Activated T-helper 1 cell treated with anti-CD3 and anti-CD28 coated beads, Interleukin-12 subunit alpha, Interleukin-12 subunit beta, Interleukin-2, Interleukin-4 antibody, amounts not matched to agents 30 ng/mL and 10 ng/mL and 1 ng/mL, durations not matched to agents 14 hours and 24 hours and 36 hours (primary cell): ENCODE measurements around the gene GHITM. TPM values are rescaled to one million over a fixed set of nuclear protein-coding genes. Genes with fewer than 3 reads are reported as not detected.

Experiments
- DNase-seq: peaks from one replicate; pipeline ENCODE4 v3.0.0; 2021; ENCODE audit warnings: low spot score
- H3K27ac Mint-ChIP-seq: one replicate; pipeline ENCODE4 v1.8.0; 2021; ENCODE audit warnings: mild to moderate bottlenecking, mixed read lengths
- H3K27me3 Mint-ChIP-seq: one replicate; pipeline ENCODE4 v1.8.0; 2022; ENCODE audit warnings: mild to moderate bottlenecking, moderate library complexity, mixed read lengths; ENCODE audit not compliant: insufficient read depth
- H3K36me3 Mint-ChIP-seq: one replicate; pipeline ENCODE4 v1.8.0; 2021; ENCODE audit warnings: low read depth, mixed read lengths
- H3K4me1 Mint-ChIP-seq: one replicate; pipeline ENCODE4 v1.8.0; 2021; ENCODE audit warnings: low read depth, mixed read lengths
- H3K4me3 Mint-ChIP-seq: one replicate; pipeline ENCODE4 v1.8.0; 2021; ENCODE audit warnings: mild to moderate bottlenecking, moderate library complexity, mixed read lengths
- H3K9me3 Mint-ChIP-seq: one replicate; pipeline ENCODE4 v1.8.0; 2021; ENCODE audit warnings: mixed read lengths
- intact Hi-C: fragments of 100-400 bp; cut with micrococcal nuclease; formaldehyde crosslinking; loops from one replicate; pipeline ENCODE4 v1.15.1; 2024
- total RNA-seq: library from RNA; stranded (reverse); gene quantifications from 2 replicates; pipeline ENCODE4 v1.2.3, GENCODE V29; 2022

GHITM gene
- total RNA-seq, 1 donor from 2014 or later, result 140 TPM

GRCh38 chr10:84200537-84201243 is 61.4 kb downstream of the GHITM start:
- Mint-ChIP-seq H3K36me3 (no peaks in the 10 kb centered on the region), H3K4me3 (no peak overlapping the region), H3K27me3 (peaks cover 24% of the 10 kb centered on the region), H3K4me1 (peaks cover 4% of the 10 kb centered on the region), H3K9me3 (no peaks in the 10 kb centered on the region), H3K27ac (no peak overlapping the region)
- intact Hi-C loops, result no loop called here
- DNase-seq, result no peak

- Mint-ChIP-seq H3K36me3 (no peaks in the 10 kb centered on the region), H3K4me1 (peaks cover 5% of the 10 kb centered on the region), H3K4me3 (no peak overlapping the region), H3K27me3 (peaks cover 20% of the 10 kb centered on the region), H3K9me3 (no peaks in the 10 kb centered on the region), H3K27ac (no peak overlapping the region)
- intact Hi-C loops, result no loop called here
- no peak for DNase-seq
These were observed 61.9 kb downstream of the GHITM start for GRCh38 chr10:84201244-84201606.

GRCh38 chr10:84201682-84202081 is 62.4 kb downstream of the GHITM start:
- no peak for DNase-seq
- Mint-ChIP-seq H3K9me3 (no peaks in the 10 kb centered on the region), H3K27me3 (peaks cover 16% of the 10 kb centered on the region), H3K27ac (no peak overlapping the region), H3K4me1 (peaks cover 5% of the 10 kb centered on the region), H3K4me3 (no peak overlapping the region), H3K36me3 (no peaks in the 10 kb centered on the region)
- intact Hi-C loops, result no loop called here

GRCh38 chr10:84202349-84202748 is 63.0 kb downstream of the GHITM start:
- peaks cover 5% of the 10 kb centered on the region for H3K4me1 Mint-ChIP-seq
- no peaks in the 10 kb centered on the region for H3K36me3 Mint-ChIP-seq
- peaks cover 16% of the 10 kb centered on the region for H3K27me3 Mint-ChIP-seq
- no peak overlapping the region for H3K4me3 Mint-ChIP-seq
- no peak for DNase-seq
- intact Hi-C loops, result no loop called here
- H3K27ac Mint-ChIP-seq, result no peak overlapping the region
- H3K9me3 Mint-ChIP-seq, result no peaks in the 10 kb centered on the region

Other genes with a start within 250 kb of the GHITM start
- not detected in 2 replicates for gene GPR15LG, start 34.3 kb downstream of the GHITM start, total RNA-seq
- 0.47 and 0.66 TPM in 2 replicates for gene CDHR1, start 55.0 kb downstream of the GHITM start, total RNA-seq
- gene LRIT2, start 86.0 kb downstream of the GHITM start, total RNA-seq, result not detected in 2 replicates
- not detected in 2 replicates for gene LRIT1, start 102.0 kb downstream of the GHITM start, total RNA-seq
- not detected in 2 replicates for gene RGR, start 105.5 kb downstream of the GHITM start, total RNA-seq
- 52.3 and 53.6 TPM in 2 replicates for gene CCSER2, start 189.1 kb downstream of the GHITM start, total RNA-seq